Activated CD8-positive, alpha-beta memory T cell treated with anti-CD3 and anti-CD28 coated beads, Interleukin-2, amount 50 U/mL, for 48 hours (primary cell): Measurements from ENCODE around the gene PRMT3.
"Not testable (repeated sequence)": the region's sequence is repeated elsewhere in the genome, so short reads cannot be mapped to it uniquely, and the experiment has no call there.

Experiments used
- DNase-seq: peaks from one replicate; pipeline ENCODE4 v3.0.0-alpha.2; 2020

PRMT3 gene

DNA sequence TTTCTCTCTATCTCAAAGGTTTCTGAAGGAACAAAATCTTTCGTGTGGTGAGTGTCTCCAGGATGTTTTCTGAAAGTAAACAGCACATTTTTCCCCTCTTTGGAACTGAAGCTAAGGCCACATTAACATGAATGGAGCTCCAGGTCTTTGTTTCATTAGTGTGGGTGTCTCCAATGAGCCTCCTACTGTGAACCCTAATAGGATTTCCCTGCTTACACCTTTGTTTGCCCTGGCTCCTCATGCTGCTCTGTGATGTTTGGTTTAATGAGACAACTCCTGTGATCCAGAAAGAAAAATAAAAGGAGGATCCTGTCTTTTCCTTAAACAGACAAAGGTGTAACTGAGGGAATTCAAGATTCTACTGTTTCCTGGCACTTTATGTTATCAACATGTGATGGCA, 135.0 kb downstream of the PRMT3 start:
- no peak for DNase-seq

DNA sequence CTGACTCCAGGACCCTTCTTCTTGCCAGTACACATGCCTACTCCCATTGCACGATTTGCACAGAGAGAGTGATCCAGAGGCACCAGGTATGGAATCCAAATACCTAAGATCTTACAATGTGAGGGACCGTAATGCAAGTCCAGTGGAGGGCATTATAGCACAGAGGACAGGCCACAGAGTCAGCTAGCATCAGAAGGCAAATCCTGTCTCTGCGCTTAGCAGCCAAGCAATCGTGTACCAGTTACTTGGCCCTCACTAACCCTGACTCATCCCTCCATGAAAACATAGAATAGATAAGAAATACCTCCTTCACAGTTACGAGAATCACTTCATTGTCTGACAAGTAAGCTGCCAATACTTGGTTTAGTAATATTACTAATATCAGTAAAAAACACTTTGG, 142.2 kb downstream of the PRMT3 start:
- no peak for DNase-seq

DNA sequence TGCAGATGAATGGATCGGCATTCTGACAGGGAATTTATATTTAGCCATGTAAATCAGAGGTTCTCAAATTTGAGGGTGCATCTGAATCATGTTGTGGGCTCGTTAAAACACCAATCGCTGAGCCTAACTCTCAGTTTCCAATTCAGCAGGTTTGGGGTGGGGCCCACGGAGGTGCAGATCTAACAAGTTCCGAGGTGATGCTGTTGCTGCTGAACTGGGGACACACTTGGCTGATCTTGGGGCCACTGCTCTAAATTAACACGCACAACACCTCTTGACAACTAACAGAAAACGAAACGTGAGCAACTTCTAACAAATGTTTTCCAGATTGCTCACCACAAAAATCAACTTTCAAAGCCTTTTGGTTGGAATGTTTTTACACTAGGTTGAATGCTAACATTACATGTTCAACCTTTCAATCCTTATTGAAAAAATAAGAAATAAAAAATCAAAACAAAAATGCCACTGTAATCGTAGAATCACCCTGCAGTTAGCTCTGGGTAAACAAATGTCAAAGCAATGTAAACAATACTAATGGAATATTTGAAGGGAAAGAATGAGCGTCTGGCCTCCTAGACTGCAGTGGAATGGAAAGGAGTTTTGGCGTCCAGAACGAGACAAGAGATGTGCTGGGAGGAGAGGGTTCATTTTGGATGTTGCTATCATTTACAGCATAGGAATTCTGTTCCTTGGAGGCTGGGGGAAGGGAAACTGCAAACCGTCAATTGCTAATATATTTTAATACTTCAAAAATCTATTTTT, 143.6 kb downstream of the PRMT3 start:
- DNase-seq = no peak

DNA sequence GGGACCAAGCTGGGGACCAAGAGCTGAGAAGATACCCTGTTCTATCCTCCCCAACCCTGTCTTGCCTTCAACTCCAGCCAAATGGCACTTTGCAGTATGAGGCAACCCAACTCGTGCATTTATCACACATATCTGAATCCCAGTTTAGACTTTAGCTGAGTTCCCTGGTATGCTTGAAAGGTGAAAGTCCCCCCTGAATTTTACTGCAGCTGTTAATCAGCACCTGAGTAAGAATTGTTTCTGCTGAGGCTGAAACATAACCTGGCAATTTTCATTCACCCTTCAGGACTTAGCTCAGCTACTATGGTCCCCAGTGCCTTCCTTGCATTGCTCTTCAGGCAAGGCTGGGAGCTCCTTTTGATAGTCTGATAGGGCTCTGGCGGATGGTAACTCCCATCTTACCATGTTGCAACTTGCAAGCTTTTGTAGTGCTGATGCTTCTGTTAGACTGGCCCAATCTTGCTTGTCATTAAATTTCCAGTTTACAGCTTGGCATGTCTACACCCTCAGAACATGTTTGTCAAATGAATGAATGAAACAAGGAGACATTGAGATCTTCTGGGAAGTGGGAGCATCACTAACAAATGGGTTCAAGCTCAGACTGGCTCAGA, 147.9 kb downstream of the PRMT3 start:
- no peak for DNase-seq

DNA sequence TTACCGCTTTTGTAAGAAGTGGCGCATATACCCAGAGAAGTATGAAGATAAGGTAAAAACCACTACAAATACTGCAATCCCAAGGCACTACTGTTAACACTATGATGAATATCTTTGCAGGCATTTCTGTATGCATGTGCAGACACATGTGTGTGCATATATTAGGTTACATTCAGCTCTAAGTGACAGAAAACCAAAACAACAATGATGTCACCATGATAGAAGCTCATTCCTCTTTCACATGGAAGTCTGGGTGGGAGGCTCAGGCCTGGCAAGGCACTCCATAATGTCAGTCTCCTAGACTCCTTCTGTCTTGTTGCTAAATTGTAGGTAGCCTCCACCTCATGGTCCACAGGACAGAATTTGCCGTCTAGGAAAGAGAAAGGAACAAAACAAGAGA, 148.8 kb downstream of the PRMT3 start:
- no peak for DNase-seq

DNA sequence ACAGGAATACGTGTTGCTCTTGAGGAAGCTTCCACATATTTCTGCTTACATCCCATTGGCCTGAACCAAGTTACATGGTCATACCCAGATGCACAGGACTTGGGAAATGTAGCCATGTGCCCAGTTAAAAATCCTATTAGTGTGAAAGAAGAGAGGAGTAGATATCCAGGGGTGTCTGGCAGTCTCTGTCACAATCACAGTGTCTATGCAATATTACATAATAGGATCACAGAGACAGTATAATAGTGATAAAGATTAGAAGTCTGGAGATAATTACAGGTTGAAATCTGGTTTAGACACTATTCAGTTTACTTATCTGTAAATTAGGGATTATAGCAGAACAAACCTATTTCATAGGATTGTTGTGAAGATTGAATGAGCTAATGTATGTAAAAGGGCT, 149.3 kb downstream of the PRMT3 start:
- no peak for DNase-seq

DNA sequence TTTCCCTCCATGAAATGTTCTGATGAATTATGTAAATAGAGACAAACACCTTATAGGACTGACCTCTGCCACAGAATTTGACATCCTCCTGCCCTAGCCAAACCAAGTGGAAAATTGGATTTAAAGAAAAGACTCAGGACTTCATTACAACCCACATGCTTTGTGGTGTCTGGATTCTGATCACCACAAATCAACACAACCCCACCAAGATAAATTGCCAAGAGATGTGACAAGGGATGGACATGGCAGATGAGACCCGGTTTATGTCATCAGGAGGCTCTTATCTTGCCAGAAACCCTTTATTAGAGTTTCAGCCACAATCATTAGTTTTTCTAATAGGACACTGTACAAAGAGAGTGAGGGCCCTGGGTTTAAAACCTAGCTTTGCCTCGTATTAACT, 154.0 kb downstream of the PRMT3 start:
- DNase-seq = no peak

DNA sequence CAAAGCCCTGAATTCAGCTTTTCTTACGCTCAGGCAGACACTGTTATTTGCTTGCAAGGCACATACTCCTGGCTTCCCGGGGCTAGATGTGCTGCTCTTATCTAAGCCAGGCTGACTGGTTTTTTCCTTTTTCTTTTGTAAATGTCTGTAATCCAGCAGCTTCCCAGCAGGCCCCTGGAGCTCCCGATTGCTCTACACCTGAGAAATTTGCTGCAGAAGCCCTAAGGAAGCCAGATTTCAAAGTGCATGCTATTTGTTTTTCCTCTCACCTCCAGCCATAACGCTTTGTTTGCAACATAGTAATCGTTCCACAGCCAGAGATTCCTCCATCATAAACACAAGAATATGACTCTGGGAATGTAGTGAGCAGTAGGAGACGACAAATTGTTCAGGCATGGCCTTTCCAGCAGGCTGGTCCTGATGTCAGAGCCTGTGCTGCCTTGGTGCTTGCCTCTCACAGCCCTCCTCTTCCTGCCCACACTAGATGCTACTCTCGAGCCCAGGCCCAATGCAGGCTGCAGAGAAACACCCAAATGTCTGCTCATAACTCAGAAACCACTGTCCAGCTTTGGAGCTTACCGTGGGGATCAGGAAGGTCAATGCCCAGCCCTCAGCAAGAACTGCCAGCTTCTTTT, 157.2 kb downstream of the PRMT3 start:
- no peak for DNase-seq

DNA sequence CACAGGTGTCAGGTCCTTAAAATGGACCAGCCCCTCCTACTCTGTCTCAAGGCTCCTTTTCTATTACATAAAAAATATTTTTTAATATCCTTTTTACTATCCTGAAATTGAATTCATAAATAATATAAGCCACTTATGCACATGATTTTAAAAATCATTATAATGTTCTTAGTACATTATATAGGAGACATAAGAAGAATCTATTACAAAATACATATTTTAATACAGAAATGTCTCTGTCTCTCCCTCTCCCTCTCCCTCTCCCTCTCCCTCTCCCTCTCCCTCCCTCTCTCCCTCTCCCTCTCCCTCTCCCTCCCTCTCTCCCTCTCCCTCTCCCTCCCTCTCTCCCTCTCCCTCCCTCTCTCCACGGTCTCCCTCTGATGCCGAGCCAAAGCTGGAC, 159.9 kb downstream of the PRMT3 start:
- DNase-seq = no peak

DNA sequence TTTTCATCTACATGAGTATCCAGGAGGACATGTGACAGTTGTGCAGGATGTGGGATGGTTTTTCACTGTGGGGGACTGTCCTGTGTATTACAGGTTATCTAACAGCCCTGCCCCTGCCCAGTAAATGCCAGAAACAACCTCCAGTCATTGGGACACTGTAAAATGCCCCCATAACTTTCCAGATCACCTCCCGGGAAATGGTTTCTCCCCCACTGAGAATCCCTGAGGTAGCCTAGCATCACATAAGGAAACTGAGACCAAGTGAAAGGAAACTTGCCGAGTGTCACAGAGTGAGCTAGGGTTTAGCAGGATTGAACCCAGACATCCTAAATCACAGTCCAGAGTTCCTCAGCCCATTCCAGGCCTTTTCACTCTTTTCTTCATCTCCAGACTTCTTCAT, 163.6 kb downstream of the PRMT3 start:
- DNase-seq = no peak

DNA sequence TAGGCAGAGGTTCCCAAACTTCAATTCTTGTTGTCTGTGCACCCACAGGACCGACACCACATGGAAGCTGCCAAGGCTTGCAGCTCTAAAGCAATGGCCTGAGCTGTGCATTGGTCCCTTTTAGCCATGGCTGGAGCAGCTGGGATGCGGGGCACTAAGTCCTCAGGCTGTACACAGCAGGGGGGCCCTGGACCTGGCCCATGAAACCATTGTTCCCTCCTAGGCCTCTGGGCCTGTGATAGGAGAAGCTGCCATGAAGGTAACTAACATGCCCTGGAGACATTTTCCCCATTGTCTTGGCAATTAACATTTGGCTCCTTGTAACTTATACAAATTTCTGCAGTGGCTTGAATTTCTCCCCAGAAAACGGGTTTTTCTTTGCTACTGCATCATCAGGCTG, 168.3 kb downstream of the PRMT3 start:
- DNase-seq = no peak

DNA sequence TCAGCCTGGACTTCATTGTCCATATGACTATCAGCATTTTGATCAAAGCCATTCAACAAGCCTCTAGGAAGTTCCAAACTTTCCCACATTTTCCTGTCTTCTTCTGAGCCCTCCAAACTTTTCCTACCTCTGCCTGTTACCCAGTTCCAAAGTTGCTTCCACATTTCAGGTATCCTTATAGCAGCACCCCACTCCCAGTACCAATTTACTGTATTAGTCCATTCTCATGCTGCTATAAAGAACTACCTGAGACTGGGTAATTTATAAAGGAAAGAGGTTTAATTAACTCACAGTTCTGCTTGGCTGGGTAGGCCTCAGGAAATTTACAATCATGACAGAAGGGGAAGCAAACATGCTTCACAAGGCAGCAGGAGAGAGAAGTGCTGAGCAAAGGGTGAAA, 168.9 kb downstream of the PRMT3 start:
- DNase-seq = not testable (repeated sequence)

DNA sequence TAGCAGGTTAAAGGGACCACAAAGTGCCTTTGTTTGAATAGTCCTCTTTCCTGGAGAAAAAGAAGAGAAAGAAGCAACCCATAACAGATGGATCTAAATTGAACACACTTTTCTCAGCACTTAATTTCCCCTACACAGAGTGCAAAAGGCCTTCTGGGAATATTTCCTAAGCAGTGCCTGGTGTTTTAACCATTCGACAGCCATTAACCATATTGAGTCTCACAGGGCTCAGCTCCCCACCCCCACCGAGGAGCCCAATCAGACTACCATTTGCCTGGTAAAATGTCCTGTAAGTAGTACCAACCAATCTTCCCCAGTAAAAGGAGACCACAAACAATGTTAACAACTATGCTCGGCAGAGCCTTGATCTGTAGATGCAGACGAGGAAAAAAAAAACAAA, 171.2 kb downstream of the PRMT3 start:
- DNase-seq = no peak
